Liver (tissue), 9 donors: ENCODE measurements around the gene ASPHD2. TPM values are rescaled to one million over a fixed set of nuclear protein-coding genes. Genes with fewer than 3 reads are reported as not detected.

Experiments
- DNase-seq: peaks from one replicate; pipeline ENCODE4 v3.0.0-alpha.2; 2017; ENCODE audit warnings: low spot score
- H3K27ac ChIP-seq, 2 donors: one replicate each; pipeline ENCODE4 v1.7.0; 2013; ENCODE audit warnings: inconsistent platforms in 2 of 2, low read length in 2 of 2, control low read depth in 1 of 2, low read depth in 1 of 2, mild to moderate bottlenecking in 1 of 2
- H3K27me3 ChIP-seq, 4 donors: one replicate each; pipeline versions ENCODE4 v1.6.1 to v1.7.0; 2013; ENCODE audit warnings: low read length in 3 of 4, inconsistent platforms in 1 of 4, mild to moderate bottlenecking in 1 of 4, moderate library complexity in 1 of 4; ENCODE audit not compliant: control insufficient read depth in 4 of 4, insufficient read depth in 4 of 4
- H3K36me3 ChIP-seq, 4 donors: one replicate each; pipeline versions ENCODE4 v1.6.1 to v1.7.0; 2013; ENCODE audit warnings: low read length in 3 of 4, mild to moderate bottlenecking in 3 of 4, low read depth in 1 of 4, moderate library complexity in 1 of 4; ENCODE audit not compliant: control insufficient read depth in 4 of 4, insufficient read depth in 3 of 4
- H3K4me1 ChIP-seq, 4 donors: one replicate each; pipeline versions ENCODE4 v1.6.1 to v1.7.0; 2013; ENCODE audit warnings: low read length in 3 of 4, mild to moderate bottlenecking in 3 of 4, moderate library complexity in 1 of 4; ENCODE audit not compliant: control insufficient read depth in 4 of 4, insufficient read depth in 4 of 4
- H3K4me3 ChIP-seq, 3 donors: one replicate each; pipeline versions ENCODE4 v1.6.1 to v1.7.0; 2013; ENCODE audit warnings: low read length in 3 of 3, control low read depth in 1 of 3, low read depth in 1 of 3, mild to moderate bottlenecking in 1 of 3
- H3K9ac ChIP-seq, 2 donors: one replicate each; pipeline ENCODE4 v1.7.0; 2013; ENCODE audit warnings: low read length in 2 of 2, mild to moderate bottlenecking in 2 of 2, moderate library complexity in 2 of 2, control low read depth in 1 of 2, low read depth in 1 of 2
- H3K9me3 ChIP-seq, 4 donors: one replicate each; pipeline versions ENCODE4 v1.6.1 to v1.7.0; 2013; ENCODE audit warnings: low read length in 3 of 4; ENCODE audit not compliant: control insufficient read depth in 4 of 4
- CTCF ChIP-seq: fragments of 150-350 bp; IDR thresholded peaks from 2 replicates; pipeline ENCODE4 v1.5.1; 2017; ENCODE audit warnings: improper control_type of control experiment, low read depth, low read length; ENCODE audit not compliant: missing input control
- EGR1 ChIP-seq, 2 donors: IDR thresholded peaks; 2 replicates each; pipeline ENCODE4 v1.6.1; 2016 to 2018; ENCODE audit warnings: antibody characterized with exemption in 2 of 2, low read depth in 2 of 2
- FOXA1 ChIP-seq: IDR thresholded peaks from 2 replicates; pipeline ENCODE4 v1.6.1; 2016; ENCODE audit warnings: antibody characterized with exemption
- HNF4A ChIP-seq, 2 donors: conservative IDR thresholded peaks; 2 replicates each; pipeline ENCODE4 v1.6.1; 2016; ENCODE audit warnings: antibody characterized with exemption in 2 of 2, mild to moderate bottlenecking in 2 of 2
- JUND ChIP-seq, 2 donors: IDR thresholded peaks; 2 replicates each; pipeline ENCODE4 v1.6.1; 2016; ENCODE audit warnings: antibody characterized with exemption in 2 of 2
- RAD21 ChIP-seq, 2 donors: IDR thresholded peaks; 2 replicates each; pipeline ENCODE4 v1.6.1; 2016; ENCODE audit warnings: antibody characterized with exemption in 2 of 2, mild to moderate bottlenecking in 2 of 2
- REST ChIP-seq: IDR thresholded peaks from 2 replicates; pipeline ENCODE4 v1.6.1; 2016; ENCODE audit warnings: antibody characterized with exemption, mild to moderate bottlenecking
- SP1 ChIP-seq: IDR thresholded peaks from 2 replicates; pipeline ENCODE4 v1.6.1; 2018; ENCODE audit warnings: antibody characterized with exemption, mild to moderate bottlenecking
- TAF1 ChIP-seq: conservative IDR thresholded peaks from 2 replicates; pipeline ENCODE4 v1.6.1; 2016; ENCODE audit warnings: antibody characterized with exemption, mild to moderate bottlenecking
- YY1 ChIP-seq: IDR thresholded peaks from 2 replicates; pipeline ENCODE4 v1.6.1; 2016; ENCODE audit warnings: antibody characterized with exemption, mild to moderate bottlenecking
- WGBS: extraction: QIAGEN DNeasy Blood & Tissue Kit; methylation state at CpG from one replicate; pipeline ENCODE4 v1.1.7; 2013; 5-methylcytosine and 5-hydroxymethylcytosine counted together
- polyA plus RNA-seq, 2 donors: library from polyadenylated mRNA; stranded (reverse) in 1 of 2; unstranded in 1 of 2; fragments of 200-250 nt in 1 of 2; fragments of >200 nt in 1 of 2; fragmentation: Nextera tagmentation in 1 of 2; extraction: Ambion mirVana in 1 of 2; gene quantifications; one replicate each; pipeline versions ENCODE4 v1.2.1 to v1.2.3, GENCODE V29; 2013 to 2015
- total RNA-seq, 2 donors: library from RNA; depleted of rRNA; stranded (reverse); fragments of >200 nt; gene quantifications; one replicate each; pipeline ENCODE4 v1.2.3, GENCODE V29; 2014
- TF ChIP-seq, protein P1 (sequence below): IDR thresholded peaks from 2 replicates; pipeline ENCODE4 v1.6.1; 2016; ENCODE audit warnings: antibody characterized with exemption
- donor health status: healthy.
- donor health status: healthy.
- donor health status: healthy.
- donor health status: healthy.
- donor health status: healthy.

ASPHD2 gene
- total and polyA plus RNA-seq, 4 donors: 0.12 to 0.47 (median 0.18) TPM

GRCh38 chr22:26435327-26436093, 6.5 kb downstream of the ASPHD2 start (continued):
- no peak for TF ChIP-seq REST
- TF ChIP-seq YY1: no peak
- no peak for TF ChIP-seq HNF4A (conservative IDR thresholded peaks at IDR 0.05)

DNA sequence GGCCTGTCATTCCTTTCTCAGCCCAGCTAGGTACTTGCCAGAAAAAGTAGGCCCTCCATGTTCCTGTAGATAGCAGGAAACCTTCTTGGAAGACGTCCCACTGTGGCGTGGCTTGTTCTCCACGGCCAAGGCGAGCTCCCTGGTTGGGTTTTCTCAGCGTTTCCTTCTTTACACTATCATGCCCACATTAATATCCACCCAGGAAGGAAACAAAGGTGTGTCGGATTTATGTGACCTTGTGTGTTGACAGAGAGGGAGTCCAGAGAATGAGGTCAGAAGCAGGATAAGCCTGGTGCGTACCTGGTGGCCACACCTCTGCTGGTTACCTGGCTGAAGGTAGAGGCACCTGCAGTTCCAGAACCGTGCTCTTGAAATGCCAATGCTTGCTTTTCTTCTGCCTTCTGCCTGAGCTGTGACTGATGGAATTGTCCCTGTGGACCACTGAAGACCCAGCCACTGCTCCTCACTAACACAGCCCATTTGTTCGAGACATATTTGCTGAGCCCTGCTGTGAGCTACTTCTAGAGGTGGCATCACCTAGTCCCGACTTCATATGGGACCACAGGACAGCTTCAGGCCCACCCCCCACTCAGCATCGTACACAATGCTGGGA, 7.9 kb downstream of the ASPHD2 start:
- no peak overlapping the region for H3K4me3 ChIP-seq
- no peaks in the 10 kb centered on the region for H3K36me3 ChIP-seq
- H3K27me3 ChIP-seq: peaks cover 0 to 4% (median 0%) of the 10 kb centered on the region in 4 donors
- H3K4me1 ChIP-seq: no peaks in the 10 kb centered on the region
- TF ChIP-seq TAF1: no peak
- no peak for TF ChIP-seq SP1
- TF ChIP-seq RAD21 (IDR thresholded peaks at IDR 0.05): no peak
- TF ChIP-seq CTCF: no peak
- TF ChIP-seq, protein P1, sequence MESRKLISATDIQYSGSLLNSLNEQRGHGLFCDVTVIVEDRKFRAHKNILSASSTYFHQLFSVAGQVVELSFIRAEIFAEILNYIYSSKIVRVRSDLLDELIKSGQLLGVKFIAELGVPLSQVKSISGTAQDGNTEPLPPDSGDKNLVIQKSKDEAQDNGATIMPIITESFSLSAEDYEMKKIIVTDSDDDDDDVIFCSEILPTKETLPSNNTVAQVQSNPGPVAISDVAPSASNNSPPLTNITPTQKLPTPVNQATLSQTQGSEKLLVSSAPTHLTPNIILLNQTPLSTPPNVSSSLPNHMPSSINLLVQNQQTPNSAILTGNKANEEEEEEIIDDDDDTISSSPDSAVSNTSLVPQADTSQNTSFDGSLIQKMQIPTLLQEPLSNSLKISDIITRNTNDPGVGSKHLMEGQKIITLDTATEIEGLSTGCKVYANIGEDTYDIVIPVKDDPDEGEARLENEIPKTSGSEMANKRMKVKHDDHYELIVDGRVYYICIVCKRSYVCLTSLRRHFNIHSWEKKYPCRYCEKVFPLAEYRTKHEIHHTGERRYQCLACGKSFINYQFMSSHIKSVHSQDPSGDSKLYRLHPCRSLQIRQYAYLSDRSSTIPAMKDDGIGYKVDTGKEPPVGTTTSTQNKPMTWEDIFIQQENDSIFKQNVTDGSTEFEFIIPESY: no peak
- TF ChIP-seq FOXA1: no peak
- TF ChIP-seq JUND (IDR thresholded peaks at IDR 0.05): no peak
- no peak for TF ChIP-seq EGR1 (IDR thresholded peaks at IDR 0.05; ENCODE audit: low read depth in 2 of 2)
- DNase-seq: no peak
- H3K9ac ChIP-seq: no peak overlapping the region
- 68% methylated on average over 11 of the region's 11 CpGs for WGBS
- H3K9me3 ChIP-seq: no peaks in the 10 kb centered on the region
- no peak overlapping the region for H3K27ac ChIP-seq
